Activated CD4-positive, alpha-beta T cell treated with anti-CD3 and anti-CD28 coated beads for 36 hours (primary cell): ENCODE results near the gene HIBCH. TPM values are rescaled to one million over a fixed set of nuclear protein-coding genes. Genes with fewer than 3 reads are reported as not detected.
A peak's percentile ranks its signal among the peaks of the same experiment; 100 is the strongest.

ENCODE experiments used
- ATAC-seq: fragments of 200-7000 bp; cut with Tn5 transposase; one replicate; pipeline ENCODE4 v1.10.0; 2021; ENCODE audit warnings: mild to moderate bottlenecking, moderate library complexity
- CTCF ChIA-PET: fragments of 350-600 bp; sonication (Branson Sonifier 250); formaldehyde crosslinking; loops from one replicate; lab custom pipeline; 2021; ENCODE audit warnings: antibody characterized with exemption; lab: Charles Lee
- POLR2A ChIA-PET: fragments of 350-600 bp; sonication (Branson Sonifier 250); formaldehyde crosslinking; loops from one replicate; lab custom pipeline; 2021; ENCODE audit warnings: antibody characterized with exemption, inconsistent platforms; lab: Charles Lee
- DNase-seq: peaks from one replicate; pipeline ENCODE4 v3.0.0-alpha.2; 2020
- H3K27ac Mint-ChIP-seq: one replicate; pipeline ENCODE4 v1.8.0; 2021; ENCODE audit warnings: mixed read lengths
- H3K27me3 Mint-ChIP-seq: one replicate; pipeline ENCODE4 v1.8.0; 2021; ENCODE audit warnings: mixed read lengths
- H3K36me3 Mint-ChIP-seq: one replicate; pipeline ENCODE4 v1.8.0; 2021; ENCODE audit warnings: low read depth, mixed read lengths
- H3K4me1 Mint-ChIP-seq: one replicate; pipeline ENCODE4 v1.8.0; 2021; ENCODE audit warnings: mixed read lengths
- H3K4me3 Mint-ChIP-seq: one replicate; pipeline ENCODE4 v1.8.0; 2021; ENCODE audit warnings: mild to moderate bottlenecking, moderate library complexity, mixed read lengths
- H3K9me3 Mint-ChIP-seq: one replicate; pipeline ENCODE4 v1.8.0; 2021; ENCODE audit warnings: low read depth, mixed read lengths
- intact Hi-C, 2 experiments: fragments of 100-400 bp; cut with DNase I in 1 of 2; cut with micrococcal nuclease in 1 of 2; formaldehyde crosslinking; loops; one replicate each; pipeline versions ENCODE4 v1.14.2 to v1.15.1; 2022 to 2024; cut with DNase I, micrococcal nuclease
- total RNA-seq, 2 experiments: library from RNA; stranded (reverse); gene quantifications; one replicate each; pipeline ENCODE4 v1.2.3, GENCODE V29; 2021

The HIBCH gene
- total RNA-seq, 2 experiments from 2014 or later, result 23.1 to 23.7 TPM

DNA sequence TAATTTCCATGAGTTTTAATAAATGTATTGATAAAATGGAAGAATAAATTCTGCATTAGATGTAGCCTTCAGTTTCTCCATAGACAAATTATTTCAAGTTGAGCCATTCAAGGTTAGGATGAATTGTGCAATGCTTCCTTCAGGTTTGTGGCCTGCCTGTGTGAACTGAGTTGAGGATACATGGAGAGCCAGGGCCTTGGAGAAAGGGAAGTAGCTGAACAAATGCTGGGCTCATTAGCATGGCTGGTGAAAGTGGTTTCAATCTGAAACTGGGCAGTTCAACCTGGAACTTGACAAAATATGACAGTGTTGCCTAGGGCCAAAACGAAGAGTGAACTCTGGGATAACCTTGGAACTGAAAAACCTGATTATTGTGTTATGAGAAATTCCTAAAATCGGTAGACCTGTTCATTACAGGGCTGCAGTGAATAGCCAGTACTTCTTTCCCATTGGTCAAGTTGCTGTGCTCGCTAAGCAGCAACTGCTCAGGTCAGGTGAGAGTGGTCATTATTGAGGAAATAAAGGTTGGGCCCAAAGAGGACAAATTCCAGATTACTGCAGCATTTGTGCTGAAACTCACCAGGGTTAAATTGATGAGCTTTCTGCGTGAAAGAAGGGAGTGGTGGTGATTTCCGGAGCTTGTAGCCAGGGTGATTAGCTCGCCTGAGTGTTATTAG is 36.5 kb upstream of the HIBCH start:
- no peak overlapping the region for H3K27ac Mint-ChIP-seq
- POLR2A ChIA-PET, result no interaction called here
- CTCF ChIA-PET, result interaction anchor here (1.1 to 2.3 kb wide), 3 partner anchors 11 to 188 kb away, joined by 4 to 11 read pairs (median 4); no protein-coding TSS in a partner anchor

DNA sequence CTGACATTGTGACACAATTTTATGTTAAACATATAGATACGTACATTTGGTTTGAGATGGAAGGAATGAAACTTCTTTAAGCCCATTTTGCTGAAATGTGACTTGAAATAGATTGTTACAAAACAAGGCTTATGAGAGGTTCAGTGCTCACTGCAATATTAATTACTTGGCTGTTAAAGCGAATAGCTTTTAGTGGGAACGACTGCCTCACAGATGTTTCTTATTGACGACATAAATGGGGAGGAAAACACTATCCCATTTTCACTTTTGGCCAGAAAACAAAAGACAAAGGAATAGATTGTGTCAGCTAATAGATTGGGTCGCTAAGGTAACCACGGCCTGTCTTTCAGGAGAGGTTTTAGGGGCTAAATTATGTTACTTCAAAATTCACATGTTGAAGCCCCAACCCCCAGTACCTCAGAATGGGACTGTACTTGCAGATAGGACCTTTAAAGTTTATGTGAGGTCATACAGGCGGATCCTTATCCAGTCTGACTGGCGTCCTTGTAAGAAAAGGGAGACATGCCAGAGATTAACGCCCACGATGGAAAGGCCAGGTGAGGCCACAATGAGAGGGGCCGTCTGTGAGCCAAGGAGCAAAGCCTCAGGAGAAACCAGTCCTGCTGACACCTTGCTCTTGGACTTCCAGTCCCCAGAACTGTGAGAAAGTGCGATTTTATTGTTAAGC is 34.5 kb upstream of the HIBCH start:
- no peak for ATAC-seq
- ChIA-PET POLR2A (no interaction called here), CTCF (interaction anchor here (1.2 to 2.3 kb wide), 3 partner anchors 9 to 87 kb away, joined by 3 to 11 read pairs (median 3); partner anchors contain the start of gene HIBCH)
- intact Hi-C loops, result no loop called here
- no peaks in the 10 kb centered on the region for H3K36me3 Mint-ChIP-seq
- no peaks in the 10 kb centered on the region for H3K9me3 Mint-ChIP-seq
- no peaks in the 10 kb centered on the region for H3K27me3 Mint-ChIP-seq
- peaks cover 7% of the 10 kb centered on the region for H3K4me1 Mint-ChIP-seq
- H3K27ac Mint-ChIP-seq, result no peak overlapping the region
- no peak overlapping the region for H3K4me3 Mint-ChIP-seq
- DNase-seq, result no peak

More for the DNA sequence above, 36.5 kb upstream of the HIBCH start:
- H3K4me1 Mint-ChIP-seq, result peaks cover 19% of the 10 kb centered on the region
- no peaks in the 10 kb centered on the region for H3K9me3 Mint-ChIP-seq
- DNase-seq, result no peak
- H3K4me3 Mint-ChIP-seq, result no peak overlapping the region
- no peak for ATAC-seq
- H3K36me3 Mint-ChIP-seq, result no peaks in the 10 kb centered on the region
- no peaks in the 10 kb centered on the region for H3K27me3 Mint-ChIP-seq
- intact Hi-C loops, result no loop called here

DNA sequence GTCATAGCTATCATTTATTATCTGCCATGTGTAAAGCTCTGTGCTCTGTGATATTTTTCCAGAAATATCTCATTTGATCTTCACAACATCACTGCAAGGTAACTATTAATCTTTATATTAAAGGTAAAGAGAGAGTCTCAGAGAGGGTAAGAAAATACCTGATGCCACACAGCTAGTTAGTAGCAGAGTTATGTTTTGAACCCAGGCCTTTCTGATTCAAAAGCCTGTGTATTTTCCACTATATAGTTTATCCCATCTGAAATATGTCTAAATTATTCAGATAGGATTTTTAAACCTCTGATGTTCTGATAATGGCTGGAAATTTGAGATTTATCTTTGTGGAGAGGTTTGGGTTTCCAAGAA is 33.9 kb upstream of the HIBCH start:
- POLR2A ChIA-PET, result no interaction called here
- no peak overlapping the region for H3K27ac Mint-ChIP-seq
- ATAC-seq, result no peak

DNA sequence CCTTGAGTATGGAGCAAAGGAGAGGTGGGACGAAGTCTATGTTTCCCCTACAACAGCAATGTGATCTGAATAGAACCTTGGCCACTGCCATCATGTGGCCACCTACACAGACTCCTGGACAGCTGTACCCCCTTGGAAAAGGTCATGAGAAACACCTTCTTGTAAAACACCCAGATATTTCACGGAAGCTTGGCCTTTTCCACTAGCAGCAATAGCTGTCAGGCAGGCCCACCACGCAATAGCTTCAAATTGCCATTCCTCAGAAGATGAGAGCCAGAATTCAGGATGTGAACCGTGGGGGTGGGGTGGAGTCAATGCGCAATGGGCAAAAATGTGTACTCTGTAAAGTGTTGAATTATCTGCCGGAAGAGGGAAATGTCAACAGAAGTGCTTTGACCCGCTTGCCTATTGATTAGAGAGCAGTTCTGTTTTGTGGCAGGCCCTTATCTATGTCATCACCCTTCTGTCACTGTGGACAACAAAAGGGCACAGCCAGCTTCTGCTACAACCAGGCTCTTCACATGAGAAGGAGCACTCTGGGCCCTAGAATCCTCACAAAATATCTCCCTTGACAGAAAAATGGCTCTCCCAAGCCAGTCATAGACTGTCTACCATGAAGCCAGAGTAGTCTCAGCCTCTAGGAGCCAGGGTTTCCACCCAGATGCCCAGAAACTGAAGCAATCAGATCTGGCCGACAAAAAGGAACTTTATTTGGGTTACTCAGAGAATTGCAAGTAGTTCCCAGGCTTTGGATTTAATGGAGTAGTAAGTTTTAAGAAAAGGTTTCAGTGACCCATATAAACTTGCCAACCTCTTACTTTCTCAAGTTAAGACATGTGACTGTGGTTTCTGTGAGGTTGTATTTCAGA is 33.3 kb upstream of the HIBCH start:
- Mint-ChIP-seq H3K27ac (no peak overlapping the region), H3K4me3 (no peak overlapping the region), H3K4me1 (peaks cover 4% of the 10 kb centered on the region), H3K36me3 (no peaks in the 10 kb centered on the region), H3K27me3 (no peaks in the 10 kb centered on the region), H3K9me3 (no peaks in the 10 kb centered on the region)
- intact Hi-C loops, result no loop called here
- ChIA-PET CTCF (interaction anchor here (1.0 to 1.6 kb wide), 2 partner anchors 33 to 34 kb away, joined by 3 read pairs; partner anchors contain the start of gene HIBCH), POLR2A (no interaction called here)
- ATAC-seq (no peak), DNase-seq (no peak)

More for the DNA sequence above, 33.9 kb upstream of the HIBCH start:
- Mint-ChIP-seq H3K9me3 (no peaks in the 10 kb centered on the region), H3K36me3 (no peaks in the 10 kb centered on the region), H3K4me1 (peaks cover 2% of the 10 kb centered on the region), H3K27me3 (no peaks in the 10 kb centered on the region), H3K4me3 (no peak overlapping the region)
- DNase-seq, result no peak
- CTCF ChIA-PET, result interaction anchor here (1.6 to 2.3 kb wide), 2 partner anchors 9 to 34 kb away, joined by 3 to 11 read pairs; partner anchors contain the start of gene HIBCH
- intact Hi-C loops, result no loop called here

DNA sequence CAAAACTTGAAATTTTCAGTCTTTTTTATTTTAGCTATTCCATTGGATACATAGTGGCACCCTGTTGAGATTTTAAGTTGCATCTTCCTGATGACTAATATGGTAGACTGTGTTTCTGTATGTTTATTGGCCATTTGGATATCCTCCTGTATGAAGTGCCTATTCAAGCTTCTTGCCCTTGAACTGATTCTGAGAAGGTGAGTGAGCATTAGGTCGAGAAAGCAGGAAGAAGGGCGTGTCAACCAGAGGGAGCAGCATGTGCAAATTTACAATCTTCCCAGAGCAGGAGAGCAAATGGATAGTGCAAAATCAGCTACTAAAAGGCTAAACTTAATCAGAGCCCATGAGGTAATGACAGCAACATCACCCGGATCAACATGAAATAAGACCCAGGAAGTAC is 32.3 kb upstream of the HIBCH start:
- Mint-ChIP-seq H3K27me3 (no peaks in the 10 kb centered on the region), H3K4me3 (no peak overlapping the region), H3K4me1 (peaks cover 4% of the 10 kb centered on the region), H3K27ac (no peak overlapping the region), H3K36me3 (no peaks in the 10 kb centered on the region), H3K9me3 (no peaks in the 10 kb centered on the region)
- CTCF ChIA-PET, result interaction anchor here (0.7 to 1.0 kb wide), 2 partner anchors 35 to 512 kb away, joined by 3 to 4 read pairs; no protein-coding TSS in a partner anchor
- DNase-seq, result no peak
- ATAC-seq, result no peak
- POLR2A ChIA-PET, result no interaction called here
- intact Hi-C loops, result no loop called here

DNA sequence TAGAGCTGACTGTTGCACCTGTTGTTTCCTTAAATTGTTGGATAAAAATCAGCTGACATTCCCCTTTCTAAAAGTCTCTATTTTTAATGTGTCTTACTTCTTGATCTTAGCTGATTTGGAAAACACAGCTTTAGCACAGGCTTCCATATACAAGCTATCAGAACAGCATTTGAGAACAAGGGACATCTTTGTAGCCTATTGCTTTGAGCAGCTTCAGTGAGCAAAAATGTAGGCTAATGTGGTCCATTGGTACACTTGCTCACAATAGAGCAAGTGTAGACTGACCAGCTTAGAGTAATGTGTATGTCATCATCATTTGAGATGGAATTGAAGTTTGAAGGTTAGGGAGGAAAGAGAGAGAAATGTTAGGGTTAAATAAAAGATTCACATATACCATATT is 30.7 kb upstream of the HIBCH start:
- ChIA-PET POLR2A (no interaction called here), CTCF (no interaction called here)
- Mint-ChIP-seq H3K4me1 (peaks cover 4% of the 10 kb centered on the region), H3K4me3 (no peak overlapping the region), H3K9me3 (no peaks in the 10 kb centered on the region), H3K27me3 (no peaks in the 10 kb centered on the region), H3K27ac (no peak overlapping the region), H3K36me3 (no peaks in the 10 kb centered on the region)
- ATAC-seq, result no peak
- intact Hi-C loops, result no loop called here
- DNase-seq, result no peak

DNA sequence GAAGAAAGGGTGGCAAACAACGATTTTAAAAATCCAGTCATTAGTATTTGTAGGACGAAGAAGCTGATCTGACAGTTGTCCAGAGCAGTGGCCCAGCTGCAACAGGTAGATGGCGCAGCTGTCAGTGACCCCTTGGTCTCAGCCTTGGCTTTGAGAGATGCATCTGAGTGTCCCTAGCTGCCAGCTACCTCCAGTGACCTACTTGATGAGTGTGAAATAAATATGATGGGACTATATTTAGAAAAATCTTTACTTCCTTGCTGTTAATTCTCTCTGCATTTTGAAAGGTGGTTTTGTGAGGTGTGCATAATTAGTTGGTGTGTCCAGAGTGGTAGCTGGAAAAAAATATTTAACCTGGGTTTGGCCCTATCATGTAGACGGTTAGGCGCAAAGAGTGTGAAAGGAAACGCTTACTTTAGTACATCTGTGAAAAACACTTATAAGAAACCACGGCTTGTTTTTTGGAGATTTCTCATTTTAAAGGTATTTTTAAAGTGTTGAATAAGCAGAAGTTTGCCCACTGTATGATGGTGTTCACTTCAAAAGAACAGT is 24.7 kb upstream of the HIBCH start:
- Mint-ChIP-seq H3K27ac (peak overlapping the region; percentile 64), H3K36me3 (no peaks in the 10 kb centered on the region), H3K4me1 (peaks cover 12% of the 10 kb centered on the region), H3K9me3 (no peaks in the 10 kb centered on the region), H3K27me3 (no peaks in the 10 kb centered on the region), H3K4me3 (peak overlapping the region; percentile 66)
- peak; percentile 33 for ATAC-seq
- ChIA-PET CTCF (interaction anchor here (0.8 to 3.3 kb wide), 6 partner anchors 10 to 334 kb away, joined by 3 to 12 read pairs (median 4); no protein-coding TSS in a partner anchor), POLR2A (interaction anchor here (0.7 to 1.0 kb wide), 2 partner anchors 24 to 93 kb away, joined by 3 to 4 read pairs; no protein-coding TSS in a partner anchor)
- no peak for DNase-seq
- intact Hi-C loops, result no loop called here

DNA sequence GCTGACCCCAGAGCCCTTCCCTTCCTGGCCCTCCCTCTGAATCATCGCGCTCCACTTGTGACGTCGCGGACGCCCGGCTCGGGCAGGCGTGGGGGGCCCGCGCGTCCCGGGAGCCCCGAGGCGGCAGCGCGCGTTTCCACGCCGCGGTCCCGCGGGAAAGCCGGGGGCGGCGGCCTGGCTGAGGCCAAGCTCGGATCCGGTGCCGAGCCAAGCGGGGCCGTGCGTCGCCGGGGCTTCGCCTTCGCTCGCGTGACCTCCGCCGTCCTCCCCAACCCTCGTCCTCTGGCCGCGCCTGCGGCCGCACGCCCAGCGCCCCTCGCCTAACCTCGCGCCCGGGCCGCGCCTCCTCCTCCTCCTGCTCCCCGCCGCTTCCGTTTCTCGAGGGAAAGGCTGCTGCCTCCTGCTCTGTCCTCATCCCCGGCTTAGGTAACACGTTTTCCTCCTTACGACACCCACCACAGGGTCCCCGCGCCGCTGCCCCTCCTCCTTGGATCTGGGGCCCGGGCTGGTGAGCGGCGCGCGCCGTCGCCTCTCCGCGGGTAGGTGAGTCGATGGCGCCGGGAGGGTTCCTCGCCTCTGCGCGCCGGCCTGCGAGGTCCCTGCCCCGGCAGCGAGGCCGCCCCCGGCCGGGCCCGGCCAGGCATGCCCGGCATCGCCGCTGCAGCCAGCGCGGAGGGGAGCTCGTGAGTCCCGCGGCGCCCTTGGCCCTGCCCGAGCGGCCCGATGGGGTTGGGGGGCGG is 24.1 kb upstream of the HIBCH start, which contains the start of gene INPP1:
INPP1 (plus strand) TSS at position 54 of the 740 bp plus-strand sequence. CDS start 16,514 bp downstream, outside the sequence.
- H3K36me3 Mint-ChIP-seq, result no peaks in the 10 kb centered on the region
- DNase-seq (peak; percentile 63), ATAC-seq (peak; percentile 71)
- intact Hi-C loops, result loop anchor here (1.0 to 2.0 kb wide), 2 partner anchors 23 kb away; no protein-coding TSS in a partner anchor
- H3K27ac Mint-ChIP-seq, result peak within 1 kb of the TSS; percentile 75
- CTCF ChIA-PET, result interaction anchor here (0.5 to 3.3 kb wide), 6 partner anchors 11 to 335 kb away, joined by 3 to 12 read pairs (median 4); no protein-coding TSS in a partner anchor
- POLR2A ChIA-PET, result interaction anchor here (0.7 to 1.0 kb wide), 2 partner anchors 23 to 94 kb away, joined by 3 to 4 read pairs; no protein-coding TSS in a partner anchor
- peaks cover 12% of the 10 kb centered on the region for H3K4me1 Mint-ChIP-seq
- H3K9me3 Mint-ChIP-seq, result no peaks in the 10 kb centered on the region
- H3K4me3 Mint-ChIP-seq, result peak within 1 kb of the TSS; percentile 66
- H3K27me3 Mint-ChIP-seq, result no peaks in the 10 kb centered on the region

DNA sequence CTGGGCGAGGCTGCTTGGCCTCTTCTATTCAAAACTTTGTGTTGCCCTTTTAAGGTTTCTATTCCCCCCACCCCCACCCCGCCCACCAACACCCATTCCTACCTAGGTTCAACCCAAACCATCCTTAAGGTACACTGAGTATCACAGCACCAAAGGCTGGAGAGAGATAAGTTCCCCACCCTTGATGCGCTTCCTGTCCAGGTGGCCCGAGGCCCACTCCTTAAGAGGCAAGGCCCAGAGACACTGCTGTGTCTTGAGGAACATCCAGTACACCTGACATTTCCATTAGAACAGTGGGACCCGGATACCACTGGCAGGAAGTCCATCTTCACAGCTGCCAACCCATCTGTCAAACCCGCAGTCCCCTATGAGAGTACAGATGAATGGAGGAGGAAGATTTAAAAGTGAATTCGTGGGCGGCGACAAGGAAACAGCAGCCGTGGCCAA is 23.5 kb upstream of the HIBCH start:
- peak overlapping the region; percentile 75 for H3K27ac Mint-ChIP-seq
- H3K4me3 Mint-ChIP-seq, result peak overlapping the region; percentile 66
- DNase-seq (no peak), ATAC-seq (no peak)
- H3K4me1 Mint-ChIP-seq, result peaks cover 10% of the 10 kb centered on the region
- no peaks in the 10 kb centered on the region for H3K36me3 Mint-ChIP-seq
- CTCF ChIA-PET, result interaction anchor here (1.0 to 3.3 kb wide), 3 partner anchors 16 to 67 kb away, joined by 4 to 12 read pairs (median 4); no protein-coding TSS in a partner anchor
- no peaks in the 10 kb centered on the region for H3K27me3 Mint-ChIP-seq
- H3K9me3 Mint-ChIP-seq, result no peaks in the 10 kb centered on the region
- intact Hi-C loops, result loop anchor here (1.0 to 2.0 kb wide), 2 partner anchors 22 to 23 kb away; no protein-coding TSS in a partner anchor
- POLR2A ChIA-PET, result no interaction called here

DNA sequence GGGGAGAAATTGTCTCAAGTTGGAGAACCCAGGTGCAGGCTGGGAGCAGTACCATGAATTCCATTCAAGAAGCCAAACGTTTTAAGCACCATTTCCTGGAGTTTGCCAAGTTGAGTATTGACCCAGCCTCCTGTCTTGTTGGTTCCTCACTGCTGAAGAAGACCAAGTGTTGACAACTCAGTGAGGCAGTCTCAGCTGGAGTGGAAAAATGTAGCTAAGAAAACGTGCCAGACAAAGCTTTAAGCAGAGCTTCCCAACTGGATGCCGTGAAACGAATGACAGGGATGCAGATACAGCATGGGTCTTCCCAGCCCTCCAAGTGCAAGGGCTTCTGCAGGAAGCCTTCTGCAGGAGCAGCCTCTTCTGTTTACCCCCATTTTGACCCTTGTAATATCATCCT is 23.0 kb upstream of the HIBCH start:
- ATAC-seq (no peak), DNase-seq (no peak)
- intact Hi-C loops, result loop anchor here (1.0 to 2.0 kb wide), 2 partner anchors 22 kb away; no protein-coding TSS in a partner anchor
- H3K27me3 Mint-ChIP-seq, result no peaks in the 10 kb centered on the region
- H3K4me3 Mint-ChIP-seq, result no peak overlapping the region
- H3K9me3 Mint-ChIP-seq, result no peaks in the 10 kb centered on the region
- H3K4me1 Mint-ChIP-seq, result peaks cover 10% of the 10 kb centered on the region
- CTCF ChIA-PET, result interaction anchor here (1.5 to 3.3 kb wide), 2 partner anchors 17 to 24 kb away, joined by 4 to 12 read pairs; no protein-coding TSS in a partner anchor
- H3K36me3 Mint-ChIP-seq, result no peaks in the 10 kb centered on the region
- POLR2A ChIA-PET, result interaction anchor here (0.6 kb wide), 1 partner anchor 47 kb away, joined by 4 read pairs; no protein-coding TSS in a partner anchor
- H3K27ac Mint-ChIP-seq, result no peak overlapping the region
